ENCODE measurements around the gene CPLX3. TPM values are rescaled to one million over a fixed set of nuclear protein-coding genes. Genes with fewer than 3 reads are reported as not detected.
A peak's percentile ranks its signal among the peaks of the same experiment; 100 is the strongest.

Gene CPLX3
- total and polyA plus RNA-seq, 8 donors, result 0.09 TPM; not detected in 7

- Histone ChIP-seq H3K4me1 (peaks cover 0 to 34% (median under 1%) of the 10 kb centered on the region in 3 donors), H3K27ac (peak overlapping the region in 2 of 4 donors; percentile 6 to 64), H3K4me3 (peak overlapping the region in 1 of 4 donors; percentile 5), H3K36me3 (no peaks in the 10 kb centered on the region), H3K27me3 (no peaks in the 10 kb centered on the region), H3K9me3 (no peaks in the 10 kb centered on the region)
- FAIRE-seq (no peak), DNase-seq (no peak), ATAC-seq (no peak)
- 71 to 76% methylated on average over 5 to 7 of the region's 7 CpGs for WGBS, 2 donors
- no peak for TF ChIP-seq CTCF (IDR thresholded peaks at IDR 0.05)
- intact Hi-C loops (cut with DNase I), result no loop called here
These were observed 39.8 kb upstream of the CPLX3 start for GRCh38 chr15:74786551-74787165.

- Histone ChIP-seq H3K27me3 (no peaks in the 10 kb centered on the region), H3K36me3 (no peaks in the 10 kb centered on the region), H3K4me1 (peaks cover 0 to 36% (median 0%) of the 10 kb centered on the region in 3 donors), H3K9me3 (no peaks in the 10 kb centered on the region), H3K4me3 (no peak overlapping the region), H3K27ac (peak overlapping the region in 2 of 4 donors; percentile 6 to 64)
- no peak for FAIRE-seq
- DNase-seq, result peak in 1 of 6 donors; percentile 70
- intact Hi-C loops (cut with DNase I), result no loop called here
- TF ChIP-seq CTCF (IDR thresholded peaks at IDR 0.05), result no peak
- peak in 3 of 4 donors; percentile 42 to 62 (median 53) for ATAC-seq
- 75 to 81% methylated on average over 13 of the region's 13 CpGs for WGBS, 2 donors
These were observed 39.0 kb upstream of the CPLX3 start for GRCh38 chr15:74787251-74788041.

- no peak for TF ChIP-seq CTCF (IDR thresholded peaks at IDR 0.05)
- H3K27me3 ChIP-seq, result no peaks in the 10 kb centered on the region
- peak overlapping the region in 1 of 4 donors; percentile 12 for H3K4me3 ChIP-seq
- no peak for FAIRE-seq
- peak overlapping the region in 2 of 4 donors; percentile 6 to 64 for H3K27ac ChIP-seq
- DNase-seq, result no peak
- 57 to 72% methylated on average over 7 of the region's 7 CpGs for WGBS, 2 donors
- H3K9me3 ChIP-seq, result no peaks in the 10 kb centered on the region
- H3K4me1 ChIP-seq, result peaks cover 0 to 32% (median 0%) of the 10 kb centered on the region in 3 donors
- ATAC-seq, result peak in 1 of 4 donors; percentile 15
- intact Hi-C loops (cut with DNase I), result no loop called here
- no peaks in the 10 kb centered on the region for H3K36me3 ChIP-seq
These were observed 38.3 kb upstream of the CPLX3 start for GRCh38 chr15:74788042-74788682.

GRCh38 chr15:74788683-74789151 is 37.7 kb upstream of the CPLX3 start:
- FAIRE-seq, result no peak
- no peak for ATAC-seq
- 79 to 80% methylated on average over 9 of the region's 9 CpGs for WGBS, 2 donors
- Histone ChIP-seq H3K4me3 (peak overlapping the region in 1 of 4 donors; percentile 12), H3K9me3 (no peaks in the 10 kb centered on the region), H3K27ac (peak overlapping the region in 2 of 4 donors; percentile 6 to 64), H3K27me3 (no peaks in the 10 kb centered on the region), H3K4me1 (peaks cover 0 to 27% (median 0%) of the 10 kb centered on the region in 3 donors), H3K36me3 (no peaks in the 10 kb centered on the region)
- TF ChIP-seq CTCF (IDR thresholded peaks at IDR 0.05), result no peak
- DNase-seq, result no peak
- intact Hi-C loops (cut with DNase I), result no loop called here

Data from pancreas (tissue), 10 donors.